Measurements from ENCODE around the gene APC. TPM values are rescaled to one million over a fixed set of nuclear protein-coding genes. Genes with fewer than 3 reads are reported as not detected.

The APC gene
- total and polyA plus RNA-seq, 10 of the 15 experiments (the other 5 are each of a cell fraction or from before 2014, with no cell fraction given): 3.2 to 23.3 (median 13.8) TPM

DNA sequence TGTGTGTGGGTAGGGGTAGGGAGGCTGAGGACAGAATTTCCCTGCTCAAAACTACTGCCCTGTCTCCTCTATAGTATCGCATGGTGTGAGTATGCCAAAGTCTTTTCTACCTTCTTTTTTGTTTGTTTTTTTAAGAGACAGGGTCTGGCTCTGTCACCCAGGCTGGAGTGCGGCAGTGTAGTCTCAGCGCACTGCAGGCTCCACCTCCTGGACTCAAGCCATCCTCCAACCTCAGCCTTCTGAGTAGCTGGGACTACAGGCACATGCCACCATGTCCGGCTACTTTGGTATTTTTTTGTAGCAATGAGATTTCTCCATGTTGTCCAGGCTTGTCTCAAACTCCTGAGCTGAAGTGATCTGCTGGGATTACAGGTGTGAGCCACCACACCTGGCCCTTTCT is 125.9 kb downstream of the APC start (continued):
- TF ChIP-seq, protein P1, sequence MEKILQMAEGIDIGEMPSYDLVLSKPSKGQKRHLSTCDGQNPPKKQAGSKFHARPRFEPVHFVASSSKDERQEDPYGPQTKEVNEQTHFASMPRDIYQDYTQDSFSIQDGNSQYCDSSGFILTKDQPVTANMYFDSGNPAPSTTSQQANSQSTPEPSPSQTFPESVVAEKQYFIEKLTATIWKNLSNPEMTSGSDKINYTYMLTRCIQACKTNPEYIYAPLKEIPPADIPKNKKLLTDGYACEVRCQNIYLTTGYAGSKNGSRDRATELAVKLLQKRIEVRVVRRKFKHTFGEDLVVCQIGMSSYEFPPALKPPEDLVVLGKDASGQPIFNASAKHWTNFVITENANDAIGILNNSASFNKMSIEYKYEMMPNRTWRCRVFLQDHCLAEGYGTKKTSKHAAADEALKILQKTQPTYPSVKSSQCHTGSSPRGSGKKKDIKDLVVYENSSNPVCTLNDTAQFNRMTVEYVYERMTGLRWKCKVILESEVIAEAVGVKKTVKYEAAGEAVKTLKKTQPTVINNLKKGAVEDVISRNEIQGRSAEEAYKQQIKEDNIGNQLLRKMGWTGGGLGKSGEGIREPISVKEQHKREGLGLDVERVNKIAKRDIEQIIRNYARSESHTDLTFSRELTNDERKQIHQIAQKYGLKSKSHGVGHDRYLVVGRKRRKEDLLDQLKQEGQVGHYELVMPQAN (conservative IDR thresholded peaks at IDR 0.05): no peak
- no peak for TF ChIP-seq NBN (IDR thresholded peaks at IDR 0.05)
- TF ChIP-seq FOXM1 (IDR thresholded peaks at IDR 0.05; ENCODE audit: low read depth, low read length): no peak
- no peak for TF ChIP-seq ZNF274 (IDR thresholded peaks at IDR 0.05; ENCODE audit: insufficient read depth, insufficient read length)
- TF ChIP-seq RBBP5 (conservative IDR thresholded peaks at IDR 0.05): no peak
- TF ChIP-seq MTA3 (IDR thresholded peaks at IDR 0.05; ENCODE audit: borderline replicate concordance, low read length): no peak
- no peak for TF ChIP-seq PML (IDR thresholded peaks at IDR 0.05; ENCODE audit: low read length)
- TF ChIP-seq EED (IDR thresholded peaks at IDR 0.05; ENCODE audit: low read depth): no peak
- no peak for TF ChIP-seq NR2C1 (IDR thresholded peaks at IDR 0.05)

GRCh38 chr5:112865128-112865527 is 127.4 kb downstream of the APC start:
- ATAC-seq (no peak), DNase-seq (ENCODE audit: low read depth, low spot score) (no peak), FAIRE-seq (no peak)
- Histone ChIP-seq H4K20me1 (ENCODE audit: control insufficient read depth, insufficient read depth) (no peaks in the 10 kb centered on the region), H3K9ac (ENCODE audit: control insufficient read depth, insufficient read depth, low read length) (no peak overlapping the region), H3K36me3 (ENCODE audit: control insufficient read depth in 2 of 2, insufficient read depth in 2 of 2, low read length in 1 of 2) (peaks cover 5 to 24% of the 10 kb centered on the region in 2 experiments; a peak in 3 of 4 replicates), H3K4me3 (no peak overlapping the region), H3K9me3 (replicated peaks; ENCODE audit: control insufficient read depth, insufficient read depth, low read length) (no peaks in the 10 kb centered on the region), H3K4me2 (ENCODE audit: control insufficient read depth, insufficient read depth) (no peak overlapping the region), H3K79me2 (ENCODE audit: control insufficient read depth, insufficient read depth, low read length) (peaks cover 38% of the 10 kb centered on the region), H3K27ac (ENCODE audit: control insufficient read depth, insufficient read depth) (no peak overlapping the region), H2AFZ (ENCODE audit: control insufficient read depth, low read depth, low read length) (no peak overlapping the region), H3K27me3 (replicated peaks in 1 of 2; ENCODE audit: control insufficient read depth in 2 of 2, insufficient read depth in 2 of 2, low read length in 1 of 2) (no peaks in the 10 kb centered on the region), H3K4me1 (ENCODE audit: control insufficient read depth, insufficient read depth, low read length) (peaks cover 14% of the 10 kb centered on the region)
- in situ Hi-C loops (cut with MboI): no loop called here
- intact Hi-C loops (cut with micrococcal nuclease; ENCODE audit: unreplicated experiment): no loop called here
- WGBS (ENCODE audit: insufficient coverage, insufficient replicate concordance, low lambda C conversion rate, missing lambda C conversion rate): 100% methylated on average over 3 of the region's 3 CpGs
- CTCF ChIA-PET: interaction anchor here (0.6 to 1.6 kb wide), 4 partner anchors 13 to 689 kb away, joined by 3 to 4 read pairs (median 3); no protein-coding TSS in a partner anchor
- SMC1A ChIA-PET (ENCODE audit: uncharacterized antibody, unreplicated experiment): interaction anchor here (0.7 to 2.3 kb wide), 4 partner anchors 12 to 102 kb away, joined by 3 to 9 read pairs (median 4); no protein-coding TSS in a partner anchor
- POLR2A ChIA-PET: no interaction called here
- RAD21 ChIA-PET (ENCODE audit: unreplicated experiment): interaction anchor here (1.0 kb wide), 1 partner anchor 17 kb away, joined by 3 read pairs; no protein-coding TSS in a partner anchor
- no TSS peak for BruUV-seq (replicated peaks)
- TF ChIP-seq PML (IDR thresholded peaks at IDR 0.05; ENCODE audit: low read length) (no peak), GATAD2B (conservative IDR thresholded peaks at IDR 0.05; ENCODE audit: low read depth) (no peak), EGR1 (IDR thresholded peaks at IDR 0.05; ENCODE audit: borderline replicate concordance in 1 of 2, low read depth in 2 of 2, low read length in 2 of 2) (no peak), SUZ12 (IDR thresholded peaks at IDR 0.05; ENCODE audit: unreplicated experiment) (no peak), CHD2 (IDR thresholded peaks at IDR 0.05; ENCODE audit: borderline replicate concordance, low read depth, low read length) (no peak), KDM1A (IDR thresholded peaks at IDR 0.05; ENCODE audit: borderline replicate concordance) (no peak)
- TF ChIP-seq, protein P2, sequence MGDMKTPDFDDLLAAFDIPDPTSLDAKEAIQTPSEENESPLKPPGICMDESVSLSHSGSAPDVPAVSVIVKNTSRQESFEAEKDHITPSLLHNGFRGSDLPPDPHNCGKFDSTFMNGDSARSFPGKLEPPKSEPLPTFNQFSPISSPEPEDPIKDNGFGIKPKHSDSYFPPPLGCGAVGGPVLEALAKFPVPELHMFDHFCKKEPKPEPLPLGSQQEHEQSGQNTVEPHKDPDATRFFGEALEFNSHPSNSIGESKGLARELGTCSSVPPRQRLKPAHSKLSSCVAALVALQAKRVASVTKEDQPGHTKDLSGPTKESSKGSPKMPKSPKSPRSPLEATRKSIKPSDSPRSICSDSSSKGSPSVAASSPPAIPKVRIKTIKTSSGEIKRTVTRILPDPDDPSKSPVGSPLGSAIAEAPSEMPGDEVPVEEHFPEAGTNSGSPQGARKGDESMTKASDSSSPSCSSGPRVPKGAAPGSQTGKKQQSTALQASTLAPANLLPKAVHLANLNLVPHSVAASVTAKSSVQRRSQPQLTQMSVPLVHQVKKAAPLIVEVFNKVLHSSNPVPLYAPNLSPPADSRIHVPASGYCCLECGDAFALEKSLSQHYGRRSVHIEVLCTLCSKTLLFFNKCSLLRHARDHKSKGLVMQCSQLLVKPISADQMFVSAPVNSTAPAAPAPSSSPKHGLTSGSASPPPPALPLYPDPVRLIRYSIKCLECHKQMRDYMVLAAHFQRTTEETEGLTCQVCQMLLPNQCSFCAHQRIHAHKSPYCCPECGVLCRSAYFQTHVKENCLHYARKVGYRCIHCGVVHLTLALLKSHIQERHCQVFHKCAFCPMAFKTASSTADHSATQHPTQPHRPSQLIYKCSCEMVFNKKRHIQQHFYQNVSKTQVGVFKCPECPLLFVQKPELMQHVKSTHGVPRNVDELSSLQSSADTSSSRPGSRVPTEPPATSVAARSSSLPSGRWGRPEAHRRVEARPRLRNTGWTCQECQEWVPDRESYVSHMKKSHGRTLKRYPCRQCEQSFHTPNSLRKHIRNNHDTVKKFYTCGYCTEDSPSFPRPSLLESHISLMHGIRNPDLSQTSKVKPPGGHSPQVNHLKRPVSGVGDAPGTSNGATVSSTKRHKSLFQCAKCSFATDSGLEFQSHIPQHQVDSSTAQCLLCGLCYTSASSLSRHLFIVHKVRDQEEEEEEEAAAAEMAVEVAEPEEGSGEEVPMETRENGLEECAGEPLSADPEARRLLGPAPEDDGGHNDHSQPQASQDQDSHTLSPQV (IDR thresholded peaks at IDR 0.05): no peak

All from GM12878 (cell line).